ENCODE data around the gene SNTA1. TPM values are rescaled to one million over a fixed set of nuclear protein-coding genes. Genes with fewer than 3 reads are reported as not detected.

Gene SNTA1
- total and polyA plus RNA-seq, 2 experiments from 2014 or later = 3.8 to 9.3 TPM

- ATAC-seq (no peak), DNase-seq (ENCODE audit: low spot score) (no peak)
- Mint-ChIP-seq H3K27ac (no peak overlapping the region), H3K9me3 (no peaks in the 10 kb centered on the region; the same call in 2 of the 3 replicates), H3K27me3 (ENCODE audit: insufficient read depth, low read depth, poor library complexity) (peaks cover 11% of the 10 kb centered on the region), H3K4me1 (peaks cover 5% of the 10 kb centered on the region; the same call in 1 of the 3 replicates), H3K4me3 (no peak overlapping the region), H3K36me3 (ENCODE audit: low read depth) (peaks cover 11% of the 10 kb centered on the region)
- TF ChIP-seq EZH2phosphoT487 (IDR thresholded peaks at IDR 0.05; ENCODE audit: unreplicated experiment) (no peak), STAT1 (IDR thresholded peaks at IDR 0.05; ENCODE audit: unreplicated experiment) (no peak), ZNF114 (CRISPR knock-in tag; IDR thresholded peaks at IDR 0.05) (no peak), CTCF (conservative IDR thresholded peaks at IDR 0.05; ENCODE audit: low read depth in 2 of 2) (no peak), CREB1 (CRISPR knock-in tag; IDR thresholded peaks at IDR 0.05; ENCODE audit: low read depth) (no peak), POLR2AphosphoS5 (IDR thresholded peaks at IDR 0.05; ENCODE audit: low read depth) (no peak), EZH2 (IDR thresholded peaks at IDR 0.05; ENCODE audit: low read depth, unreplicated experiment) (no peak), ZNF331 (CRISPR knock-in tag; IDR thresholded peaks at IDR 0.05; ENCODE audit: low read depth) (no peak), ETS1 (IDR thresholded peaks at IDR 0.05) (no peak), NANOG (IDR thresholded peaks at IDR 0.05; ENCODE audit: borderline replicate concordance) (no peak), JUNB (IDR thresholded peaks at IDR 0.05; ENCODE audit: unreplicated experiment) (no peak), REST (IDR thresholded peaks at IDR 0.05; ENCODE audit: unreplicated experiment) (no peak), ZNF462 (CRISPR knock-in tag; IDR thresholded peaks at IDR 0.05) (no peak)
- no peaks in the 10 kb centered on the region for H3K4me1 ChIP-seq (ENCODE audit: insufficient read depth)
- H3K36me3 ChIP-seq (ENCODE audit: insufficient read depth) = no peaks in the 10 kb centered on the region
- H3K27me3 ChIP-seq (ENCODE audit: insufficient read depth) = no peaks in the 10 kb centered on the region
- H3K4me3 ChIP-seq = no peak overlapping the region
- H3K27ac ChIP-seq (ENCODE audit: low read depth) = no peak overlapping the region
- no peaks in the 10 kb centered on the region for H4K20me1 ChIP-seq (replicated peaks; ENCODE audit: insufficient read depth)
- no peak overlapping the region for H3K4me2 ChIP-seq
- H3K9me2 ChIP-seq (ENCODE audit: insufficient read depth) = no peaks in the 10 kb centered on the region
- H3K79me2 ChIP-seq (replicated peaks; ENCODE audit: insufficient read depth) = no peaks in the 10 kb centered on the region
- no peak overlapping the region for H2AFZ ChIP-seq
- H3F3A ChIP-seq (replicated peaks; ENCODE audit: low read depth) = no peaks in the 10 kb centered on the region
Observed at GRCh38 chr20:33407251-33407650, 36.3 kb downstream of the SNTA1 start.

Data from GM23338 (cell line).